Testis (tissue), 3 donors: ENCODE results near the gene FOXI3. TPM values are rescaled to one million over a fixed set of nuclear protein-coding genes. Genes with fewer than 3 reads are reported as not detected.

ENCODE experiments used
- DNase-seq: peaks from one replicate; pipeline ENCODE4 v3.0.0-alpha.2; 2019
- H3K27ac ChIP-seq, 2 donors: fragments of 200-600 bp; sonication (generic); one replicate each; pipeline ENCODE4 v1.5.1; 2019
- H3K27me3 ChIP-seq: fragments of 200-600 bp; sonication (generic); one replicate; pipeline ENCODE4 v1.5.1; 2019
- H3K36me3 ChIP-seq: fragments of 200-600 bp; sonication (generic); one replicate; pipeline ENCODE4 v1.5.1; 2017; ENCODE audit warnings: low read depth; ENCODE audit errors: missing control alignments
- H3K4me1 ChIP-seq: fragments of 200-600 bp; sonication (generic); one replicate; pipeline ENCODE4 v1.5.1; 2019
- H3K4me3 ChIP-seq, 2 donors: fragments of 200-600 bp; sonication (generic); one replicate each; pipeline ENCODE4 v1.5.1; 2017 to 2019
- H3K9me3 ChIP-seq: fragments of 200-600 bp; sonication (generic); one replicate; pipeline ENCODE4 v1.5.1; 2017
- POLR2A ChIP-seq: fragments of 450-650 bp; IDR thresholded peaks from one replicate; pipeline ENCODE4 v1.6.1; 2017; ENCODE audit warnings: antibody characterized with exemption, mild to moderate bottlenecking, moderate library complexity
- WGBS, 2 donors: methylation state at CpG; one replicate each; pipeline ENCODE4 v1.1.5; 2018; 5-methylcytosine and 5-hydroxymethylcytosine counted together
- intact Hi-C: fragments of 100-400 bp; cut with DNase I; formaldehyde crosslinking; loops from one replicate; pipeline ENCODE4 v1.15.1; 2023; ENCODE audit warnings: low total_unique reads
- polyA plus RNA-seq: library from polyadenylated mRNA; stranded (reverse); fragments of 350-450 nt; fragmentation: Illumina TruSeq; extraction: RNeasy Lipid Tissue Mini Kit (QIAGEN cat#74804); gene quantifications from one replicate; pipeline ENCODE4 v1.2.3, GENCODE V29; 2014; ENCODE audit warnings: low read depth, low replicate concordance; ENCODE audit not compliant: insufficient read depth
- small RNA-seq, 2 donors: library from RNA; depleted of rRNA; stranded (forward); fragments of <200 nt; gene quantifications; one replicate each; pipeline ENCODE3, GENCODE V24; 2016
- total RNA-seq, 2 donors: library from RNA; depleted of rRNA; stranded (reverse); fragments of >200 nt; gene quantifications; one replicate each; pipeline ENCODE4 v1.2.3, GENCODE V29; 2016
- TF ChIP-seq, protein P1 (sequence below), 3 experiments: fragments of 450-650 bp in 2 of 3; fragments of 200-600 bp in 1 of 3; sonication (generic) in 1 of 3; IDR thresholded peaks; one replicate each; pipeline ENCODE4 v1.5.1; 2016 to 2019; ENCODE audit warnings: antibody characterized with exemption in 3 of 3, mild to moderate bottlenecking in 2 of 3, moderate library complexity in 1 of 3

Gene FOXI3
- total and polyA plus RNA-seq, 3 donors from 2014 or later = 0.84 to 3.2 (median 2.3) TPM

DNA sequence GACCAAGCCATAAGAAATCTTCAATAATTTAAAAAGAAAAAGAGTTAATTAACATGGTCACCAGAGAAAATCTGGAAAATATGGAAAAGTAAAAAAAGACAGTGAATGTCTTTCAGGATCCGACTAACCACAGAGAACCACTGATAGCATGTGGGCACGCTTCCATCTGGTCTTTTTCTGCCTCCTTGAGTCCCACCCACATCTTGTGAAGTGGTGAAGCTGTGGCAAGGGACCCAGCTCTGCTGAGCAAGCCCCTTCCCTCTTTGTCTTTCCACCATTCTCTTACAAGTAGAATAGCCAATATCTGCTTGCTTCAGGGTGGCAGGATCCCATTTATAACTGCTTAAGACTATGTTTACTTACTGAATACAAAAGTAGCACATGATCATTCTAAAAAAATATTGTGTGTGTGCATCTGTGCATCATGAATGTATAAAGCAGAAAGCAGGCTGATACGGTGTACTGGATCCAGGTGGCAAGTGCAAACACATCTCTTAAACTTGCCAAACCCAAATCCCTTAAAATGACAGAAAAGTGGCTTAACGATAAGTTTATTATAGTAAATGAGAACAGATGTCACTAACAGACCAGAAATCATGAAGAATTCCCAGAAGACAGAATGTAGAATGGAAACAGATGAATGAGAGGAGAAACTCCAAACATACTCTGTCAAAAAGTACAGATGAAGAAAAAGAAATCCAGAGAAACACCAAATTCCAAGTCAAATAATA lies 52.3 kb downstream of the FOXI3 start:
- no peak for TF ChIP-seq POLR2A
- TF ChIP-seq, protein P1, sequence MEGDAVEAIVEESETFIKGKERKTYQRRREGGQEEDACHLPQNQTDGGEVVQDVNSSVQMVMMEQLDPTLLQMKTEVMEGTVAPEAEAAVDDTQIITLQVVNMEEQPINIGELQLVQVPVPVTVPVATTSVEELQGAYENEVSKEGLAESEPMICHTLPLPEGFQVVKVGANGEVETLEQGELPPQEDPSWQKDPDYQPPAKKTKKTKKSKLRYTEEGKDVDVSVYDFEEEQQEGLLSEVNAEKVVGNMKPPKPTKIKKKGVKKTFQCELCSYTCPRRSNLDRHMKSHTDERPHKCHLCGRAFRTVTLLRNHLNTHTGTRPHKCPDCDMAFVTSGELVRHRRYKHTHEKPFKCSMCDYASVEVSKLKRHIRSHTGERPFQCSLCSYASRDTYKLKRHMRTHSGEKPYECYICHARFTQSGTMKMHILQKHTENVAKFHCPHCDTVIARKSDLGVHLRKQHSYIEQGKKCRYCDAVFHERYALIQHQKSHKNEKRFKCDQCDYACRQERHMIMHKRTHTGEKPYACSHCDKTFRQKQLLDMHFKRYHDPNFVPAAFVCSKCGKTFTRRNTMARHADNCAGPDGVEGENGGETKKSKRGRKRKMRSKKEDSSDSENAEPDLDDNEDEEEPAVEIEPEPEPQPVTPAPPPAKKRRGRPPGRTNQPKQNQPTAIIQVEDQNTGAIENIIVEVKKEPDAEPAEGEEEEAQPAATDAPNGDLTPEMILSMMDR (IDR thresholded peaks at IDR 0.05) = no peak
- H3K4me3 ChIP-seq = no peak overlapping the region
- H3K36me3 ChIP-seq = no peaks in the 10 kb centered on the region
- no peaks in the 10 kb centered on the region for H3K9me3 ChIP-seq
- no peaks in the 10 kb centered on the region for H3K27me3 ChIP-seq
- intact Hi-C loops = no loop called here
- H3K27ac ChIP-seq = no peak overlapping the region
- no peak for DNase-seq
- H3K4me1 ChIP-seq = no peaks in the 10 kb centered on the region
- 76% methylated on average over 4 of the region's 4 CpGs for WGBS, 2 donors

DNA sequence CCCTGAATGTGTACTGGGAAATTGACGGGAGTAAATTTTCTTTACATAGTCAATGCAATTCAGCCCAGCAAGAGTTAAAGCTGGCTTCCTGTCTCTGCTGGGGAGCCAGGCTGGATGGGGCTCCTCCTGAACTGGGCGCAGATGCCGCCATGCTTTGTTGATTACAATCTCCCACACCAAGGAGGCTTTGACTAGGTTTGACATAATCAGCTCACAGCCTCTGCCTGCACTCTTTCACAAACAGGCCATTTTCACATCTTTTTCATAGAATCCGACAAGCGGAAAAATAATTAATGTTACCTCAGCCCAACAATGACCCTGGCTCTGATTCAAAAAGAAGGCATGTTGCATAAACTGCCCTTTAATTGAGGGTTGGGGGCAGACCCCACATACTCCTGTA lies 54.3 kb downstream of the FOXI3 start:
- Histone ChIP-seq H3K27me3 (no peaks in the 10 kb centered on the region), H3K4me1 (no peaks in the 10 kb centered on the region), H3K27ac (no peak overlapping the region), H3K4me3 (no peak overlapping the region), H3K9me3 (no peaks in the 10 kb centered on the region), H3K36me3 (no peaks in the 10 kb centered on the region)
- DNase-seq = no peak
- TF ChIP-seq, protein P1 (IDR thresholded peaks at IDR 0.05) = no peak
- TF ChIP-seq POLR2A = no peak
- WGBS, 2 donors = 62 to 77% methylated on average over 4 to 5 of the region's 5 CpGs
- intact Hi-C loops = no loop called here

Small RNA genes lying within 50 kb of the gene (small RNA-seq; reads per million reads assigned to genes)
- 0 reads per million in 2 donors for gene RNU6-1007P

Other genes starting within 250 kb of the FOXI3 start
- 10 to 100 TPM in 1 of 2 donors, 1 to 10 TPM in 1; 9.0 to 14.7 TPM for gene EIF2AK3, start 174.8 kb upstream of the FOXI3 start, total RNA-seq
- 9.8 TPM for gene EIF2AK3, start 174.8 kb upstream of the FOXI3 start, polyA plus RNA-seq
- gene RPIA, start 239.0 kb upstream of the FOXI3 start, total RNA-seq = 10 to 100 TPM; 16.2 TPM
- gene RPIA, start 239.0 kb upstream of the FOXI3 start, polyA plus RNA-seq = 17.9 TPM